ENCODE results near the gene DOC2B.

The DOC2B gene

DNA sequence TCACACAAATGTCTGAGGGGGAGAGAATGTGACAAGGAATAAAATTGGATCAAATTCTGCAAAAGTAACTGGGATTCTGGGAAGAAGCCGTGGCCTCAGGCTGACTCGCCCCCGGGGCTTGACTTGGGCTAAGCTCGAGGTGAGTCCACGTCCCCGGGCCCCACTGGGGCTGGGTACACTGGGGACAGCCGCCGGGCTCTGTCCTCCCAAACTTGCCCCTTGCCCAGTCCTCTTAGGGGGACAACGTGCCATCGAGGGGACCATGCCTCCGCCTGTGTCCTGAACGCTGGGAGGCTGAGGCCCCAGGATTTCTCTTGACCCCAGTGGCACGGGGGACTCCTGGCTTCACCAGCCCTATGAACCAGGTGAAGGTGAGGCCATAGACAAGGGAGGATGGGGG lies 21.1 kb downstream of the DOC2B start:
- no peak for DNase-seq

DNA sequence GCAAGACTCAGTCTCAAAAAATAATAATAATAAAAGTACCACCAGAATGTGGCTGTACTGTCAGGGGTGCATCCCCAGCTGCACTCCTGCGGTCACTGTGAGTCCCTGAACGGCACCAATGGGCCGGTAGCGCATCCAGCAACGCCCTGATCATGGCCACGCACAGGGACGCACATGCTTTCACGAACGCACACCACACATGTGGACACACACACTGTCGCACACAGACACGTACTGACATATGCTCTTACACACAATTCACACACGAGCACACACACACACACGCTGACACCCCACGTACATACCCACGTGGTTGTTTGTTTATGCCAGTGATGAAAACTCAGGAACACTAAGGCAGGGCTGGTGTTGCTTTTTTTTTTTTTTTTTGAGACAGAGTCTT lies 21.8 kb downstream of the DOC2B start:
- no peak for DNase-seq

DNA sequence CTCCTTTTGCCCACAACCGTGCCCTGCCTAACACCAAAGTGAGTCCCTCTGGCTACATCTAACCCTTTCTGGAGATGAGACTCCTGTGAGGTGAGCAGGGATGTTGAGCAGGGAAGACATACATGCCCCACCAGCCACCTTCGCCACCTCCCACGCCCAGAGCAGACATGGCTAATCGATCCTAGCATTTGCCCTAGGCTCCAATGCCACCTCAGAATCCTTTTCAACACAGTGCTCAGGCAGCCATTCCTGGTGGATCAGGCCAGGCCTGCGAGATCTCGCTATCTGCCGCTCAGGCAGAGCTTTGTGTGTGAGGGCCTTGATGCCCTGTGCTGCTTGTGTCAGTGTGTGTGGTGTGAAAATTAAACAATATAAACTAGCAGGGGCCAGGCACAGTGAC lies 23.1 kb downstream of the DOC2B start:
- DNase-seq, result no peak

DNA sequence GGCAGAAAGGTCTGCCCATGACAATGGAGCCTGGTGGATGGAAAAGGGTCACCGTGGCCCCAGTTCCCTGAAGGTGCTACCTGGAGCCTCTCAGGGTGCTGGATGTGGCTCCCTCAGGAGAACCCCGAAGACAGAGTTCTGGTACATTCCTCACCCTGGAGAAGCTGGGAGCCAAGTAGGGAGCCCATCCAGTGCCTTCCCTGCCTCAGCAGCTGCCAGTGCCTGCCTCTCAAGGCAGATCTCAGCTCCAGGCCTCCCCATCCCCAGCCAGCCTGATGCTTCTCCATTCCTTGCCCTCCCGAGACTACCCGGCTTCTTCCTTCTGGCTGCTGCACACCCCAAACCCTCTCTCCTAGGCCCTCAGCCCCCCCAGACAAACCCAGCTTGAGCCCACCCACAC lies 23.5 kb downstream of the DOC2B start:
- no peak for DNase-seq

DNA sequence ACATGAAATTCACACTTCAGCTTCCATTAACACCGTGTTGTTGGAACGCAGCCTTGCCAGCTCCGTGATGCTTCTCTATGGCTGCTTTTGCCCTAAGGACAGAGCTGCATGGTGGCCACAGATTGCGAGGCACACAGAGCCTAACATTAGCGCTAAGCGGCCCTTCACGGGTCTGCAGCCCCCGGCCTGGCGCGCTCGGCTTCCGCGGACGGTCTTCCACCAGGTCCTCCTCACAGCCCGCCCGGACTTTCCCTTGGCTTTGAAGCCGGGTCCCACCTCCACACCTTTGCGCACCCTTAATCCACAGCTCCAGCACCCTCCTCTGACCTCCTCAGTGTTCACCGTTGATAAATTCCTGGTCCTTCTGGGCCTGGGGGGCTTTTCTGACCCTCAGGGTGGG lies 24.5 kb downstream of the DOC2B start:
- DNase-seq, result no peak

DNA sequence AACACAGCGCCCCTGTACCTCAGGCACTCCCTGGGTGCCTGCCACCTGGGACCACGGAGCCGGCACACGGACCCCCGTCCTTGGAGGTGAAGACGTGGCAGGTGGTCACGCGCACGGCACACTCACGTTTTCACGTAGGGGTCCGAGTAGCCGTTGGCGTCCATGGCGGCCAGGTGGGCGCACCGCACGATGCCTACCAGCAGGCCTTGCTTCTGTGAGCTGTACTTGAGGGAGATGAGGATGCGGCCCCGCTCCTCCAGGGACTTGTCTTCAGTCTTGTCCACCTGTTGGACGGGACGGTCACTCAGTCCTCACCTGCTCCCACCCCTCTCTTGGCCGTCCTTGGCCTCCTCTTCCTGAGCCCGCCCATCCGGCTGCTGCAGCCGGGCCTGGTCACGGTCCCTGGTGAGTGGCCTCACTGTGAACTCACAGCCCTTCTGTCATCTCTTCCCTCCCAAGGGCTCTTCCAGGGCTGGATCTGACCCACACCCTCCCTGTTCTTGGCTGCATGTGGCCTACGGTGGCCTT lies 25.3 kb downstream of the DOC2B start:
- DNase-seq, result no peak

DNA sequence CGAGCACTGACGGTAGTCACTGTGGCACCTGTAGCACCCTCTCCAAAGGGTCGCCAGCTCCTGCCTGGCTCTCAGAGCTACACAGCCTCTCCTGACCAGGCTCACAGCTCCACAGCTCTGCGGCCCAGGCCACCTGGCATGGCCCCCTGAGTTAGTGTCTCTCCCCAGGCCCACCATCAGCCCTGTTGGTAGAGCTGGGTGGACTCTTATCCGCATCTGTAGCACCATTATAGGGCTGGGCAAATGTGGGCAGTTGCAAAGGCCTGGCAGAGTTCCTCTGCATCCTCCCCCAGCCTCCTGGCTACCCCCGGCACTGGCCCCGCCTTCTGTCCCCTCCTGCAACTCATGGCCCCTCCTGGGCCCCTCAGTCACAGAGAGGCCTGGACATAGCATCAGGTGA lies 25.9 kb downstream of the DOC2B start:
- no peak for DNase-seq

DNA sequence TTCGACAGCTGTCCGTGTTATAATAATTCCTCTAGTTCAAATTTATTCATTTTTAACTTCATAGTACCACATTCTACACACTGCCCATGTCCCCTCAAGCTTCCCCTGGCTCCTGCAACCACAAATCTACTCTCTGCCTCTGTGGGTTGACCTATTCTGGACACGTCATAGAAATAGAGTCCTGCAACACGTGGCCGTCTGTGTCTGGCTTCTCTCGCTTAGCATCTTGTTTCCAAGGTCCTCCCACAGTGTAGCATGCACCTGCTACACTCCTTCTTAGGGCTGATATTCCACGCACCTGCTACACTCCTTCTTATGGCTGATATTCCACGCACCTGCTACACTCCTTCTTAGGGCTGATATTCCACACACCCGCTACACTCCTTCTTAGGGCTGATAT lies 27.6 kb downstream of the DOC2B start:
- DNase-seq, result no peak

DNA sequence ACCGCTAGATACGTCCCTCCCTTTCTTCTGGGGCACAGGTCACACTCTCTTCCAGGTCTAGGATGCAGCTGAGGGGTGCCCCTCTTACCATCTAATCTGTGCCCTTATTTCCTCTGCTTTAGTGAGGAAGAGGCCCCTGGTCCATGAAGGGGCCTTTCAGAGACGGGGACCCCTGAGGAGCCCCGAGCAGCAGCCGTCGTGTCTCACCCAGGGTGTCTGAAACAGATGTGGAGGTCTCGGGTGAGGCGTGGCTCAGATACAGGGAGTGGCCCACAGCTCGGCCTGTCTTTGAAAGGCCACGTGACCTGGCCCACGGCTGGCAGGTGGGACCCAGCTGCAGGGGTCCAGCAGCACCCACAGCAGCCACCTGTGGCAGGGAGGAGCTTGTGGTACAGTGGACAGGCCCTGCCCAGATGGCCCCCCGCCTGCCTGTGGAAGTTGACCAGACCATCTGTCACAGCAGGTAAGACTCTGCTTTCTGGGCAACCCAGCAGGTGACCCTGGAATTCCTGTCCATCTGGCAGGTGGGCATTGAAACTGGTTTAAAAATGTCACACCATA lies 28.5 kb downstream of the DOC2B start:
- DNase-seq, result no peak

DNA sequence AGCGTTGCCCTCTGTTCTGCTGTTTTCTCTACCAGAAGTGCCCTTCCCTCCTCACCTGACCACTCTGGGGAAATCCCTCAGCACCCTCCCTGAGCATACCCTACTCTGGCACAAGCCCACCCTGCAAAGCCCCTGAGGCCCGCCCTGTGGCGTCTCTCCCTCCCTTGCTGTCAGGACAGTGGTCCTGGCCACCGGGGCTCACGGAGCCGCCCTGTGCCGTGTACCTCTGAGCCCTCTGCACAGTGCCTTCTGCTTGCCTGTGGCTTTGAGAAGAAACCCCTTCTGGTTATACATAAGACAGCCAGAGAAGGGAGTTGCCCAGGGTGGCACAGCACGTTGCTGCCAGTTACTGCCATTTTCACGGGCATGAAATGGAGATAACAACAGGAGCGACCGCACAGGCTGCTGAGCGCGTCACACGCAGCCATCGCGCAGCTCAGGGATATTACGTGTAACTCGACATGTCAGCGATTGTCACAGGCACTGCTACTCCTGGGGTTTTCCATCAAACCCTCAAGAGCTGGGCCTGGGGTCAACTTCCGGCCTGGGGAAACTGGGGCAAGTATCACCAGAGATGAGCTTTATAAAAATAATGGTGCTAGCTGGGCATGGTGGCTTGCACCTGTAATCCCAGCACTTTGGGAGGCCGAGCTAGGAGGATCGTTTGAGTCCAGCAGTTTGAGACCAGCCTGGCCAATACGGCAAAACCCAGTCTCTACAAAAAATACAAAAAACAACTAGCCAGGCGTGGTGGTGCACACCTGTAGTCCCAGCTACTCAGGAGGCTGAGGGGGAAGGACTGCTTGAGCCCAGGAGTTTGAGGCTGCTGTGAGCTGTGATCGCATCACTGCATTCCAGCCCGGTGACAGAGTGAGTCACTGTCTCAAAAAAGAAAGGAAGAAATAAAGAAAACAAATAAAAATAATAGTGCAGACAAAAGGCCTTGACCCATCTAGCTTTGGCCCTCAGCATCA lies 29.3 kb downstream of the DOC2B start:
- DNase-seq, result no peak

DNA sequence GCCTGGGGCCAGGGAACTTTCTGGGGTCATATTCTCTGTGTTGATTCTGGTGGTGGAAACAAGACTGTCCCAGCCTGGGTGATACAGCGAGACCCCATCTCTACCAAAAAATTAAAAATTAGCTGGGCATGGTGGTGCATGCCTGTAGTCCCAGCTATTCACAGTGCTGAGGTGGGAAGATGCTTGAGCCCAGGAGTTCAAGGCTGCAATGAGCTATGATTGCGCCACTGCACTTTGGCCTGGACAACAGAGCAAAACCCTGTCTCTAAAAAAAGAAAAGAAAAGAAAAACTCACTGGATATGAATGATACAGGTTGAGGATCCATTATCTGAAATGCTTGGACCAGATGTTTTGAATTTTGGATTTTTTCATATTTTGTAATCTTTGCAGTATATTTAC lies 30.4 kb downstream of the DOC2B start:
- DNase-seq, result no peak

DNA sequence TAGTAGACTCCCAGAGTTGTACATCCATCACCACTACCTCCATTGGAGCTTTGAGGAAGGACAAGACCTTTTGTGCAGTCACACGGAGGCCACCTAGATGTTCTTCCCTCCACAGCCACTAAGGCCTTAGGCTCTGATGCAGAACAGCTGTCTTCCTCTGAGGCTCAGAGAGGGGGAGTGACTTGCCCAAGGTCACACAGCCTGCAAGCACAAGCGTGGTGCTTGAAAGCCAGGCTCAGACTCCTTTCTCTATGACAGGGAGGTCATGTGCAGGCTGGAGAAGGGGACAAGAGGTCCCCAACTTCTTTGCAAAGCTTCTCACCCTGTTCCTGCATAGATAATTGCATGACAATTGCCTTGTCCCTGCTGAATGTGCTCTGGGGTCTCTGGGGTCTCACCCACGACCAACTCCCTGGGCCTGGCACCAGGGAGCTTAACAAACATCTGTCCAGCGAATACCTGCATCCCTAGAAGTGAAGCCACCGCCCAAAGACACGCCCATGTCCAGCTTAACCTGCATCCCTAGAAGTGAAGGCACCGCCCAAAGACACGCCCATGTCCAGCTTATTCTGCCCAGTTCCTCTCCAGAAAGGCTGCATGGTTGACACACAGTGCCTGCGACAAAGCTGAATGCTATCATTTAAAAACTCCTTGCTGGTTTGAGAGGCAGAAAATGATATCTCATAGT lies 31.4 kb downstream of the DOC2B start:
- no peak for DNase-seq

DNA sequence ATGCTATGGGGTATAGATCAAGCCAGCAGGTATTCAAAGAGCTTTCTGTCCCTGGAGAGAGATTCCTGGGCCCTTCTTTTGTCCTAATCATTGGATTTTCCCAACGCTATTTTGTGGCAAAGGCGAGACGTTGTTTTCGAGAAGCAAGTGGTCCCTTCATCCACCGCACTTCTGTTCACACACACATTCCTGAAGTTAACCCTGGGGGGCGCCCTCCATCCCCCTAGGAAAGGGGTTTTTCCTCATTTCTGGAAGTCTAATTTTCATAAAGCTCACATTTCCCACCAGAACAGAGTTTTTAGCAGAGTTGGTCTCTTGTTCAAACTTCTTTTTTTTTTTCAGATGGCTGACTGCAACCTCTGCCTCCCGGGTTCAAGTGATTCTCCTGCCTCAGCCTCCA lies 32.2 kb downstream of the DOC2B start:
- no peak for DNase-seq

DNA sequence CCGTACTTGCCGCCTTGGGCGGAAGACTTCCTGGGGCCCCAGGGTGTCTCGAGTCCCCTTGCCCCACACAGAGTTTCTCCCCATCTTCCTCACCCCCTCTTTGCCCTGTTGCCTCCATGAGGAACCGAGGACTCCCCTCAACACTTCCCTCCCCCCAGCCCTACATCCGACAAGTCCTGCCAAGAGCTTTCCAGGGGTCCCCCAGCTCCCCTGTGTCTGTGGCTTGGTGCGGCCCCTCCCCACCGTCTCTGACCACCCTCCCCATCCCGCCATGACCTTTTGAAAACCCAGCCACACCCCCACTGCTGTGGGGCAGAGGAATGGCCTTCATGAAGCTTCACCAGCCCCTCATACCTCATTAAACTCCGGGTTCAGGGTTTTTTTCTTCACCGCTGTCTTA lies 32.7 kb downstream of the DOC2B start:
- no peak for DNase-seq

DNA sequence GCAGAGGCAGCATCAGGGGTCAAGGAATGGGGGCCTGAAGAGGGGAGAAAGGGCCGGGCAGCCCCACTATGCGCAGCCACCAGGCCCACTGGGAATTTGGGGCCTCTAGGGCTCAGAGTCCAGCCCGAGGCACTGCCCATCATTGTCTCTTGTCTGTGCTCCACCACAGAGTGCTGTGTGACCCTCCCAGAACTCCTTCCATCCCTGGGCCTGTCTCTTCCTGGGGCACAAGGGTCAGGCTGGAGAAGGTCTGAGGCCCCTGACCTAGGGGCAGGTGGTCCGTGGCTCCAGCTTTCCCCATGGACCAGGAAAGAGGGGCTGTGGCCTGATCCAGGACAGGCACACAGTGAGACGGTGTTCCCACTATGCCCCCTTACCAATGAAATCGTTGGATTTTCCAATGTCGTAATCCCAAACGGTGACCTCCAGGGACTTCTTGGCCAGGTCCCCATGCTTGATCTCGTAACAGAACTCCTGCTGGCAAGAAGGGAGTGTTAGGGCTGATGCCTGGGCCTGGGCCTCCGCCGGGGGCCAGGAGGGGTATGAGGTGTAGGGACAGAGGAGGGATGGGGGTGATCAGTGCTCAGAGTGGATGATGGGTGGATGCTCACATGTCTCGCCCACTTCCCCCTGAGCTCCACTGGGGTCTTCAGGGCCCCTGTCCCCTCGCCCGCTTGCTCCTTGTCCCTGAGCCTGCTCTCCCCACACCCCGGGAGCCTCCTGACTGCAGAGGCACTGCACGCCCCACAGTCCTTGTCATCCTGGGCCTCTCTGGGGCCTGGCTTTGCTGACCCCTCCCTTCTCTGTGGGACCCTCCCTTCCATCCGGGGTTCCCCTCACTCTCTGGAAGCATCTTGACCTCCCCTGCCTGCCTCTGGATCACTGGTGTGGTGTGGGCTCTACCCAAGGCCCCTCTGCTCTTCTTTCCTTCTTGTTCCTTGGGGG lies 33.4 kb downstream of the DOC2B start:
- no peak for DNase-seq

DNA sequence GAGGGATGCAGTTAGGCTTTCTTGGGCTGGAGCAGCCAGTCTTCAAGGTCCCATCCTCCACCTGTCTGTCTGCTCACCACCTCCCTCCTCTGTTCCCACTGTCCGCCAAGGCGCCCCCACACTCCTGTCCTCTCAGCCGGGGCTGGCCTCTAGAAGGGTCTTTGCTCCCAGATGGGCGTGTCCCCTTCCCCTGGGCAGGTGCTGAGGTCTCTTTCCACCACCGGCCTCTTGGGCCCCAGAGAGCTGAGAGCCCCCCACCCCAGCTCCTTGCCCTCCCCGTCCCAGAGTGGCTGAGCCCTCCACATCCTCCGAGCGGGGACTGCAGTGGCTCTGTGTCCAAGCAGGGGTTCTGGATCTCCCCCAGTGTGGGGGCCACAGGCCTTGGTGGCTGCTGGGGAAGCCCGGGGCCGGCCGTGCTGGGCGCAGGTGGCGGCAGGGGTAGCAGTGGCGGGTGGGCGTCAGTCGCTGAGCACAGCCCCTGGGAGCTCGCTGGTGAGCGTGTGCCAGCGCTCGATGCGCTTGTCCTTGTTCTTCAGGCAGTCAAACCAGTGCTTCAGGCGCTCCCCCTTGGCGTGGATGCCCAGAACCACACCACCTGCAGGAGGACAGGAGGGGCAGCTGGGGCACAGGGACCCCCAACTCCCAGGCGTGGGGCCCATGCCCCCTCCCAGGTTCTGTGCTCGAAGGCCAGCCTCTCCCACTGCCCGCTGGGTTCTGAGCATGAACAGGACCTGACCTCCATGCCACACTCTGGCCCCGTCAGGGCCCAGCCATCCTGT lies 34.3 kb downstream of the DOC2B start:
- no peak for DNase-seq

DNA sequence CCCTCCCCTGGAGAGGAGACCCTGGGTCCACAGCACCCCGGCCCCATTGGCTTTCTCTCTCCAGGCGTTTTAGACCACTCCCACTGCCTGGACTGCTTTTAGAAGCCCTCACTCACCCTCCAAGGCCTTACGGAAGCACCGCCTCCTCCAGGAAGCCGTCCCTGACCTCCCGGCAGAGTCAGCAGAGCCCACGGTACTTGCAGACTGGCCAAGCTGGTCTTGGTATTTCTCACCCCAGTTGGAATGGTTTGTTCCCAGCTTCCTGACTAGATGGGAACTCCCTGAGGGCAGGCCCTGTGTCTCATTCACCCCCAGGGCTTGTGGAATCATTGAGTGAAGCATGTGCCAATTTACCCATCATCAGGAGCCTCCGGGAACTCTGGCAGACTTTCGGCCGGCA lies 34.9 kb downstream of the DOC2B start:
- no peak for DNase-seq

DNA sequence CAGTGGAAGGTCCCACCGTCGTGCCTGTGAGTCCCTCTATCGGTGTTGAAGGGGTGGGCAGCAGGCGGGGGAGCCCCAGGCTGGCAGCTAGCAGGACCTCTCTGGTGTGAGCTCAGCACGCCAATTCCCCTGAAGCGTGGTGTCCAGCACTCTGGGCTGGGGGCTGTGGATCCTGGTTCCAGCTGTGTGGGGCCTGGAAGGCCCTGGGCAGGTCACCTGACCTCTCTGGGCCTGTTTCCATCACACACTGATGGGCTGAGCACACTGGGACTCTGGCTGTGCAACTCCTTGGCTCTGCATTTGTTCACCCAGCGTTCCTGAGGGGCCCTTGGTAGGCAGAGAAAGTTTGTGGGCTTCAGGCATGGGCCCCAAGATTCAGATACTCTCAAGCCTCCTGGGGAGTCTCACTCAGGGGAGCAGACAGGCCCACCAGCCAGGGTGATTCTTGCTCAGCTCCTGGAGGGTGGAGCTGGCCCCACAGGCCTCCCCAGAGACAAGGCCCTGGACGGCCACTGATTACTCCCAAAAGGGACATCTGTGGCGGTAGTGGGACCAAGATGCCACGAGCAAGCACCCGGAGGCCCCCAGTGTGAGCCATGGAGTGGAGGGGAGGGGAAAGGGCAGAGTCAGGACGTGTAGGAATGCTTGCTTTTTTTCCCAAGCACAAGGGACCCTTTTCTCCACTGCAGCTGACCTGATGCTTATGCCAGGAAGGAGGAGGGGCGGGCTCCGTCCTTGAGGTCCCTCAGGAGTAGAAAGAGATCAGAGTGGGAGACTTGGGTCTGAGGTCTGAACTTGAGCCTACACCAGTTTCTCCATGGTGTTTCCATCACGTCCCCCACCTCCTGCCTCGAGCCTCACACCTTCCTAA lies 35.5 kb downstream of the DOC2B start:
- no peak for DNase-seq

DNA sequence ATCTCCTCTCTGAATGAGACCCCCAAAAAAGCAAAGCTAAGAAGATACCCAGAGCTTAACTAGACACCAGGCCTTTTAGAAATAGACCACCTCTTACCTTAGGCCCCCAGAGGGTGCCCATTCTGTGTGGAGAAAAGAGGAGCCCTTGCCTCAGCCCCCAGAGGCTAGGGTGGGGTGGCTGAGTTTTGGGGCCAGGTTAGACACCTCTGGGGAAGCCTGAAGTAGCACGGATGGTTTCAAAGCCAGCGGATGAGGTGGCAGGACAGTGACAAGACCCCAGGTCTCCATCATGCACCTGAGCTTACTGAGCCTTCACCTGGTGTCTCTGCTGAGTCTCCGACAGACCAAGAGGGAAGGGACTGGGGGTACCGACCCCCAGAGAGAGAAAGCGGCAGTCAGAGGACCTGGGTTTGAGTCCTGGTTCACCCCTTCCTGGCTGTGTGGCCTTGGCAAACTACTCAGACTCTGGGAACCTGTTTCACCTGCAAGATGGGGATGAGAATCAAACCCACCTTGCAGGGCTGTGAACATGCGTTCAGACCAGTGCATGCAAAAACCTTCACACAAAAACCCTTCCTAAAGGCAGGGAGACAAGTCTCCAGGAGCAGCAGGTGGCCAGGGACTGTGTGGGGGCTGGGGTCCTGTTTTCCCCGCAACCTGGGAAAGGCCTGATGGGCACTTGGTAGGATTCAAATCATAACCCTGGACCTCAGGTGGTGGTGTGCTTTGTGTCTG lies 36.3 kb downstream of the DOC2B start:
- DNase-seq, result no peak

DNA sequence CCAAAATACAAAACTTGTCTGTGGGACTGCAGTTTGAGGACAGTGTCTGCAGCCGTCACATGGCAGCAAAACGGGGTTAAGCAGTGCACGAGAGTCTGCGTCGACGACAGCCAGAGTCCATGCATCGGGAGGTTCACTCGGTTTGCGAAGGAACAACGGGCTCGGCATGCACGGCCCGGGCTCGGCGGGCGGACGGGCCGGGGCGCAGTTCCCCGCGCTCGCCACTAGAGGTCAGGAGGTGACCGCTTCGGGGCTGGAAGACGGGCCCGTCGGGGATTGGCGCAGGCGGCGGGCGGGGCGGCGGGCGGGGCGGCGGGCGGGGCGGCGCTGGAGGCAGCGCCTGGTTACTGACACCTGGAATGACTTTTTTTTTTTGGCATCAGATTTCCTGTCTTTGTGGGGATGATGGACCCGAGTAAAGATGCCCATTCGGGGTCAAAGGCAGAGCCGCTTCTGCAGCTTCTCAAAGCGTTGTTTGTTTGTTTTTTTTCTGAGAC lies 37.6 kb downstream of the DOC2B start:
- peak; percentile 19 for DNase-seq

Data from NCI-H1092 treated with DMSO at 0.1 percent for 48 hours (cell line).